OCI-LY1 (cell line): Measurements from ENCODE around the gene ZNF627.
"Not testable (repeated sequence)": the region's sequence is repeated elsewhere in the genome, so short reads cannot be mapped to it uniquely, and the experiment has no call there.

ENCODE experiments used
- EZH2 ChIP-seq: fragments of 200-600 bp; sonication (generic), shearing (Covaris generic); IDR thresholded peaks from 2 replicates; pipeline ENCODE4 v1.8.0; 2017; ENCODE audit warnings: borderline replicate concordance, mixed run types, mild to moderate bottlenecking, antibody characterized with exemption, low read length, moderate library complexity, mixed read lengths
- TF ChIP-seq, protein P1 (sequence below): fragments of 200-600 bp; sonication (generic), shearing (Covaris generic); IDR thresholded peaks from 2 replicates; pipeline ENCODE4 v1.5.1; 2017; ENCODE audit warnings: mild to moderate bottlenecking, antibody characterized with exemption, low read length, moderate library complexity, mixed read lengths

DNA sequence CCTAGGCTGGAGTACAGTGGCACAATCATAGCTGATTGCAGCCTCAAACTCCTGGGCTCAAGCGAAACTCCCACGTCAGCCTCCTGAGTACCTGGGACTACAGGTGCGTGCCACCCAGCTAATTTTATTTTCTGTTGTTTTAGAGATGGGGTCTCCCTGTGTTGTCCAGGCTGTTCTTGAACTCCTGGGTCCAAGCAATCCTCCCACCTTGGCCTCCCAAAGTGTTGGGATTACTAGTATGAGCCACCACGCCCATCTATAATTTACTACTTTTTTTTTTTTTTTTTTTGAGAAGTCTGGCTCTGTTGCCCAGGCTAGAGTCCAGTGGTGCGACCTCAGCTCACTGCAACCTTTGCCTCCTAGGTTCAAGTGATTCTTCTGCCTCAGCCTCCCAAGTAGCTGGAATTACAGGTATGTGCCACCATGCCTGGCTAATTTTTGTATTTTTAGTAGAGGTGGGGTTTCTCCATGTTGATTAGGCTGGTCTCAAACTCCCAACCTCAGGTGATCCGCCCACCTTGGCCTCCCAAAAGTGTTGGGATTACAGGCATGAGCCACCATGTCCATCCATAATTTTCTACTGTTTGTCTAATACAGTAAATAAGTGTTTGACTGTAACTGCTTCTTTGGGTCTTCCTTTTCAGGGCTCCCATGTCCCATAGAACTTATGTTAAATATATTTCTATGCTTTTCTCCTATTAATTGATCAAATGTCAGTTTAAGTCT is 33.0 kb upstream of the ZNF627 start:
- TF ChIP-seq, protein P1, sequence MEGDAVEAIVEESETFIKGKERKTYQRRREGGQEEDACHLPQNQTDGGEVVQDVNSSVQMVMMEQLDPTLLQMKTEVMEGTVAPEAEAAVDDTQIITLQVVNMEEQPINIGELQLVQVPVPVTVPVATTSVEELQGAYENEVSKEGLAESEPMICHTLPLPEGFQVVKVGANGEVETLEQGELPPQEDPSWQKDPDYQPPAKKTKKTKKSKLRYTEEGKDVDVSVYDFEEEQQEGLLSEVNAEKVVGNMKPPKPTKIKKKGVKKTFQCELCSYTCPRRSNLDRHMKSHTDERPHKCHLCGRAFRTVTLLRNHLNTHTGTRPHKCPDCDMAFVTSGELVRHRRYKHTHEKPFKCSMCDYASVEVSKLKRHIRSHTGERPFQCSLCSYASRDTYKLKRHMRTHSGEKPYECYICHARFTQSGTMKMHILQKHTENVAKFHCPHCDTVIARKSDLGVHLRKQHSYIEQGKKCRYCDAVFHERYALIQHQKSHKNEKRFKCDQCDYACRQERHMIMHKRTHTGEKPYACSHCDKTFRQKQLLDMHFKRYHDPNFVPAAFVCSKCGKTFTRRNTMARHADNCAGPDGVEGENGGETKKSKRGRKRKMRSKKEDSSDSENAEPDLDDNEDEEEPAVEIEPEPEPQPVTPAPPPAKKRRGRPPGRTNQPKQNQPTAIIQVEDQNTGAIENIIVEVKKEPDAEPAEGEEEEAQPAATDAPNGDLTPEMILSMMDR: not testable (repeated sequence)
- TF ChIP-seq EZH2: not testable (repeated sequence)
